ACC112 (cell line): ENCODE measurements around the gene PALLD.

Experiments used
- H2AFZ ChIP-seq: fragments of 200-600 bp; sonication (generic); one replicate; pipeline ENCODE4 v1.6.0; 2017; ENCODE audit warnings: antibody characterized with exemption, low read length; ENCODE audit not compliant: unreplicated experiment
- H3K27ac ChIP-seq: fragments of 200-600 bp; sonication (generic); 2 replicates; pipeline ENCODE4 v1.5.1; 2014; ENCODE audit warnings: low read depth, mild to moderate bottlenecking, antibody characterized with exemption, low read length, moderate library complexity
- H3K27me3 ChIP-seq: fragments of 200-600 bp; sonication (generic); 2 replicates; pipeline ENCODE4 v1.6.1; 2014; ENCODE audit warnings: mild to moderate bottlenecking, antibody characterized with exemption, low read length, moderate library complexity, mixed read lengths; ENCODE audit not compliant: insufficient read depth
- H3K36me3 ChIP-seq: fragments of 200-600 bp; sonication (generic); 2 replicates; pipeline ENCODE4 v1.6.1; 2016; ENCODE audit warnings: mild to moderate bottlenecking, antibody characterized with exemption, low read length, moderate library complexity, mixed read lengths; ENCODE audit not compliant: insufficient read depth
- H3K4me1 ChIP-seq: fragments of 200-600 bp; sonication (generic); one replicate; pipeline ENCODE4 v1.6.1; 2016; ENCODE audit warnings: low read length, mixed read lengths; ENCODE audit not compliant: insufficient read depth, unreplicated experiment, control insufficient read depth
- H3K4me3 ChIP-seq: fragments of 200-600 bp; sonication (generic); 2 replicates; pipeline ENCODE4 v1.5.1; 2014; ENCODE audit warnings: mild to moderate bottlenecking, low read depth, low read length
- H3K79me2 ChIP-seq: fragments of 200-600 bp; sonication (generic); one replicate; pipeline ENCODE4 v1.6.0; 2016; ENCODE audit warnings: low read length; ENCODE audit not compliant: control insufficient read depth, unreplicated experiment, insufficient read depth

Gene PALLD

DNA sequence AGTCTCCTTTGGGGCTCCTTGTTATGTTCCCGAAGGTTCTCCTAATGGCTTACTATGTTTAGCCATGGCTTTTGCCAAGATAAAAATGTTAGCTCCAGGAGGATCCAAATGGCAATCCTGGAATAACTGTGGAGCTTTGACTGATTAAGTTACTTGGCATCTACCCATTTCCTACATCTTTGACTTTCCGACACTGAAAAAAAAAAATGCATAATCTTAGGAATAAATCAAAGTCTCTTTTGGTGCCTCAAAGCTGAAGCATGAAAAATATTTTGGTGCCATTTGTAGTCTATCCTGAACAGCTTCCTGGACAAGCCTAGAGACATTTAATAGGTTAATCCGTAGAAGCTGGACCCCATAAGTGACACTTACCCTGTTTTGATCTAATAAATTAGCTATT lies 191.7 kb downstream of the PALLD start:
- Histone ChIP-seq H2AFZ (no peak overlapping the region), H3K4me3 (no peak overlapping the region), H3K36me3 (no peaks in the 10 kb centered on the region), H3K79me2 (no peaks in the 10 kb centered on the region), H3K27ac (no peak overlapping the region), H3K27me3 (no peaks in the 10 kb centered on the region), H3K4me1 (peaks cover 2% of the 10 kb centered on the region)

DNA sequence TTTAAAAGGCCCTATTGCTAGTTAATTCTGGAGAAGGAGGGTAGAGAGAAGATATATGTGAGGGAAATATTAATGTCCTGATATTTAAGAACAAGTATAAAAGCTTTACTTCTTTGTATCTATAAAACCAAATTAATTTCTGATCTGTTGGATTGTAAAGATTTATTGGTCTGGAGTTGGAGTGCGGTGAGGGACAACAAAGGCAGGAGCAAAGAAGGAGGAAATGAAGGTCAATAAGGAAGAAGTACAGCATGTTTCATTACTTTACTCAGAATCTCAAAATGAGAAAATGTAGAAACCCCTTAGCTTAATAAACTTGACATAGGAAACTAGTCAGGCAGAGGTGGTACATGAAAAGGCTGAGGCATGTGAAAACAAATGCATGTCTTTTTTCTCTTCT lies 192.9 kb downstream of the PALLD start:
- H3K79me2 ChIP-seq, result no peaks in the 10 kb centered on the region
- no peaks in the 10 kb centered on the region for H3K27me3 ChIP-seq
- no peak overlapping the region for H2AFZ ChIP-seq
- no peaks in the 10 kb centered on the region for H3K36me3 ChIP-seq
- no peaks in the 10 kb centered on the region for H3K4me1 ChIP-seq
- no peak overlapping the region for H3K27ac ChIP-seq
- no peak overlapping the region for H3K4me3 ChIP-seq

DNA sequence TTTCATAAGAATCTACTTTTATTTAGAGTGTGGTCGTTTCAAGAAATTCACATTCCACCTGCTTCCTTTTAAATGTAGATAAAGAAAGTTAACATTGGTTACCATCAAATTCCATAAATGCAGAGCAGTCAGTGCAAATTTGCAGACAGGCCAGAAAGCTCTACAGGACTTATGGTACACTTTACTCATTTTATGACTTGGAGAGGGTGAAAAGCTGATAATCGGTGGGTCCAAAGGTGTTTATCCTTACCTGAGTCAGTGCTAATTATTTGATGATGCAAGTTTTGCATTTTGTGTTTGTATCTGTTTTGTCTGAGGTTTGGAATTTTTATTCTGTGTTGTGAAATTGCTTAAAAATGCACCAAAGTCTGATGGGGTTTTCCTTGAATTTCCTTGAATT lies 193.3 kb downstream of the PALLD start:
- Histone ChIP-seq H3K27ac (no peak overlapping the region), H3K79me2 (no peaks in the 10 kb centered on the region), H3K4me1 (no peaks in the 10 kb centered on the region), H3K36me3 (no peaks in the 10 kb centered on the region), H2AFZ (no peak overlapping the region), H3K4me3 (no peak overlapping the region), H3K27me3 (no peaks in the 10 kb centered on the region)

- H3K4me3 ChIP-seq, result no peak overlapping the region
- no peak overlapping the region for H3K27ac ChIP-seq
- H3K79me2 ChIP-seq, result no peaks in the 10 kb centered on the region
Measured at GRCh38 chr4:168691631-168692369, 194.9 kb downstream of the PALLD start.

GRCh38 chr4:168693750-168694490 lies 197.1 kb downstream of the PALLD start:
- H3K27ac ChIP-seq, result no peak overlapping the region

More at GRCh38 chr4:168691631-168692369, 194.9 kb downstream of the PALLD start:
- H3K4me1 ChIP-seq, result no peaks in the 10 kb centered on the region
- no peaks in the 10 kb centered on the region for H3K36me3 ChIP-seq
- H2AFZ ChIP-seq, result no peak overlapping the region
- no peaks in the 10 kb centered on the region for H3K27me3 ChIP-seq

DNA sequence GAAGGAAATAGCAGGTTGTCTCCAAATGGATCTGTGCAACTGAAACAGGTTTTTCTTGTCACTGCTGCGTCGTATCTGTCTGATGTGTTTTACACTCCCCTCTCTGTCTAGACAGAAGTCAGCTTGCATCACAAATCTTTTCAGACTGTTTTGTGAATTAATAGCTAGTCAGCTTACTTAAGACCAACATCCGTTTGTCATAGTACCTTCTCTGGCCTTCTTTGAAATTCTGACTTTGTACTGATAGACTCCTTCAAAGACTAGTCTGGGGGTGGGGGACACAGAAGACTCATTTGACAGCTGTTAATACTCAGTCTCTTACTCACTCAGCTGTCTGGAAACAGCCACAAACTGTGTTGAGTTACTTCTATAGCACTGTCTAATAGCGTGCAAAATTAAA lies 197.8 kb downstream of the PALLD start:
- Histone ChIP-seq H3K27me3 (no peaks in the 10 kb centered on the region), H3K27ac (no peak overlapping the region), H3K4me1 (no peaks in the 10 kb centered on the region), H3K36me3 (no peaks in the 10 kb centered on the region), H2AFZ (no peak overlapping the region), H3K79me2 (no peaks in the 10 kb centered on the region), H3K4me3 (no peak overlapping the region)

More at GRCh38 chr4:168693750-168694490, 197.1 kb downstream of the PALLD start:
- no peaks in the 10 kb centered on the region for H3K4me1 ChIP-seq
- H3K79me2 ChIP-seq, result no peaks in the 10 kb centered on the region
- H2AFZ ChIP-seq, result no peak overlapping the region
- no peak overlapping the region for H3K4me3 ChIP-seq
- H3K36me3 ChIP-seq, result no peaks in the 10 kb centered on the region
- H3K27me3 ChIP-seq, result no peaks in the 10 kb centered on the region

DNA sequence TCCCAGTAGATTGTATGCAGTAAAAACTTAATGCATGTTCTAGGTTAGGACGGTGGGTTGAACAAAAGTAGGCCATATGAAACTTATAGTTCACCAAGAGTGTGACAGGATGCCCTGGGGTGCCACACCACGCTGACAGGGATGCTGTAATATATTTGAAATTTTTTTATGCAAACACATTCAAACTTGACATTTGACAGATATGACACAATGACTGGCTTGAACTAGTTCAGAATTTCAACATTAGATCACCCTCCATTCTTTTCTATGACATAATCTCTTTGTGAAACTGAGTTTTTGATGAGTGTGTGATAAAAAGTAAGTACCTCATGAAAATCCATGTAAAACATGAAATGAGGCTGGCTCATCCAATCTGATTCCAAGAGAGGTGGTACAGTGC lies 198.4 kb downstream of the PALLD start:
- Histone ChIP-seq H3K4me3 (no peak overlapping the region), H3K36me3 (no peaks in the 10 kb centered on the region), H3K27ac (no peak overlapping the region)

DNA sequence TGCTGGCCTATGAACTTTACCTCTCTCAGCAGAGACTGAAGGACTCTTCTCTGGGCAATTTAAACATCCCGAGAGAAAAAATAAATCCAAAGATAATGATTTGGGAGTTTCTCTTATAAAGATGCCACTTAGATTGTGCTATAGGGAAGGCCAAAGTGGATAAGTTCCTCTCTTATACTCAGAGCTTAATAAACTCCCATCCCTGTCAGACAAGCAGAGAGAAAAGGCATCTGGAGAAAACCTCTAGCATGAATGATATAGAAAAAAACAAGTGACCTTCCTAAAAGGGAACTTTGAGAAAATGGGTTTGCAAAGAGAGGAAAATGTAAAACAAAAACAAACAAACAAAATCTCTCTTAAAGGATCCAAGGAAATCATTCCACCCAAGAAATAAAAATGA lies 199.4 kb downstream of the PALLD start:
- H3K36me3 ChIP-seq, result no peaks in the 10 kb centered on the region
- H3K4me1 ChIP-seq, result no peaks in the 10 kb centered on the region
- H3K79me2 ChIP-seq, result no peaks in the 10 kb centered on the region
- H2AFZ ChIP-seq, result no peak overlapping the region
- H3K4me3 ChIP-seq, result no peak overlapping the region
- no peaks in the 10 kb centered on the region for H3K27me3 ChIP-seq
- H3K27ac ChIP-seq, result no peak overlapping the region

More for the DNA sequence above, 198.4 kb downstream of the PALLD start:
- H3K27me3 ChIP-seq, result no peaks in the 10 kb centered on the region
- no peaks in the 10 kb centered on the region for H3K4me1 ChIP-seq
- H3K79me2 ChIP-seq, result no peaks in the 10 kb centered on the region
- no peak overlapping the region for H2AFZ ChIP-seq

- no peaks in the 10 kb centered on the region for H3K79me2 ChIP-seq
- H3K4me3 ChIP-seq, result no peak overlapping the region
- H3K27me3 ChIP-seq, result no peaks in the 10 kb centered on the region
- H3K27ac ChIP-seq, result no peak overlapping the region
- H3K4me1 ChIP-seq, result no peaks in the 10 kb centered on the region
- no peak overlapping the region for H2AFZ ChIP-seq
- no peaks in the 10 kb centered on the region for H3K36me3 ChIP-seq
Measured at GRCh38 chr4:168696826-168697225, 200.0 kb downstream of the PALLD start.

GRCh38 chr4:168699224-168699878 lies 202.5 kb downstream of the PALLD start:
- H3K4me3 ChIP-seq, result no peak overlapping the region
- H3K4me1 ChIP-seq, result no peaks in the 10 kb centered on the region
- H3K27ac ChIP-seq, result no peak overlapping the region
- no peaks in the 10 kb centered on the region for H3K79me2 ChIP-seq
- H3K27me3 ChIP-seq, result no peaks in the 10 kb centered on the region
- H3K36me3 ChIP-seq, result no peaks in the 10 kb centered on the region
- H2AFZ ChIP-seq, result no peak overlapping the region
